Activated CD4-positive, alpha-beta T cell treated with anti-CD3 and anti-CD28 coated beads, Interleukin-2, amount 10 ng/mL, durations not matched to agents 7 days and 5 days (primary cell): Measurements from ENCODE around the gene NEGR1. TPM values are rescaled to one million over a fixed set of nuclear protein-coding genes. Genes with fewer than 3 reads are reported as not detected.

Experiments
- CTCF ChIA-PET: fragments of 350-600 bp; sonication (Branson Sonifier 250); formaldehyde crosslinking; loops from one replicate; lab custom pipeline; 2021; ENCODE audit warnings: antibody characterized with exemption; lab: Charles Lee
- POLR2A ChIA-PET: fragments of 350-600 bp; sonication (Branson Sonifier 250); formaldehyde crosslinking; loops from one replicate; lab custom pipeline; 2021; ENCODE audit warnings: antibody characterized with exemption; lab: Charles Lee
- DNase-seq: peaks from one replicate; pipeline ENCODE4 v3.0.0-alpha.2; 2020
- H3K27ac Mint-ChIP-seq: one replicate; pipeline ENCODE4 v1.8.0; 2021; ENCODE audit warnings: mild to moderate bottlenecking, moderate library complexity, mixed read lengths
- H3K27me3 Mint-ChIP-seq: one replicate; pipeline ENCODE4 v1.8.0; 2021; ENCODE audit warnings: mixed read lengths
- H3K36me3 Mint-ChIP-seq: one replicate; pipeline ENCODE4 v1.8.0; 2021; ENCODE audit warnings: low read depth, mixed read lengths
- H3K4me1 Mint-ChIP-seq: one replicate; pipeline ENCODE4 v1.8.0; 2021; ENCODE audit warnings: mixed read lengths
- H3K4me3 Mint-ChIP-seq: one replicate; pipeline ENCODE4 v1.8.0; 2021; ENCODE audit warnings: mild to moderate bottlenecking, moderate library complexity, mixed read lengths
- H3K9me3 Mint-ChIP-seq: one replicate; pipeline ENCODE4 v1.8.0; 2021; ENCODE audit warnings: mixed read lengths
- total RNA-seq, 2 experiments: library from RNA; stranded (reverse); gene quantifications; one replicate each; pipeline ENCODE4 v1.2.3, GENCODE V29; 2021

The NEGR1 gene
- total RNA-seq, 2 experiments from 2014 or later = not detected

GRCh38 chr1:71413441-71414175, 868.7 kb downstream of the NEGR1 start:
- Mint-ChIP-seq H3K27me3 (no peaks in the 10 kb centered on the region), H3K9me3 (no peaks in the 10 kb centered on the region), H3K27ac (no peak overlapping the region), H3K36me3 (no peaks in the 10 kb centered on the region), H3K4me3 (no peak overlapping the region), H3K4me1 (no peaks in the 10 kb centered on the region)
- POLR2A ChIA-PET = no interaction called here
- no peak for DNase-seq
- CTCF ChIA-PET = interaction anchor here (1.0 kb wide), 1 partner anchor 11 kb away, joined by 3 read pairs; no protein-coding TSS in a partner anchor

- Mint-ChIP-seq H3K4me1 (no peaks in the 10 kb centered on the region), H3K4me3 (no peak overlapping the region), H3K27me3 (no peaks in the 10 kb centered on the region), H3K9me3 (no peaks in the 10 kb centered on the region), H3K27ac (no peak overlapping the region), H3K36me3 (no peaks in the 10 kb centered on the region)
- DNase-seq = no peak
- CTCF ChIA-PET = no interaction called here
- POLR2A ChIA-PET = no interaction called here
Measured at GRCh38 chr1:71400050-71400449, 882.3 kb downstream of the NEGR1 start.

- no peak for DNase-seq
- ChIA-PET CTCF (no interaction called here), POLR2A (no interaction called here)
- Mint-ChIP-seq H3K36me3 (no peaks in the 10 kb centered on the region), H3K27ac (no peak overlapping the region), H3K4me3 (no peak overlapping the region), H3K27me3 (no peaks in the 10 kb centered on the region), H3K4me1 (no peaks in the 10 kb centered on the region), H3K9me3 (no peaks in the 10 kb centered on the region)
Measured at GRCh38 chr1:71399594-71399993, 882.7 kb downstream of the NEGR1 start.

- no peaks in the 10 kb centered on the region for H3K36me3 Mint-ChIP-seq
- no peaks in the 10 kb centered on the region for H3K27me3 Mint-ChIP-seq
- peaks cover 2% of the 10 kb centered on the region for H3K9me3 Mint-ChIP-seq
- ChIA-PET CTCF (no interaction called here), POLR2A (no interaction called here)
- H3K4me3 Mint-ChIP-seq = no peak overlapping the region
- H3K4me1 Mint-ChIP-seq = no peaks in the 10 kb centered on the region
- H3K27ac Mint-ChIP-seq = no peak overlapping the region
- no peak for DNase-seq
Measured at GRCh38 chr1:71393301-71393700, 889.0 kb downstream of the NEGR1 start.

GRCh38 chr1:71390518-71390917, 891.8 kb downstream of the NEGR1 start:
- Mint-ChIP-seq H3K9me3 (peaks cover 4% of the 10 kb centered on the region), H3K27me3 (no peaks in the 10 kb centered on the region), H3K27ac (no peak overlapping the region), H3K4me1 (no peaks in the 10 kb centered on the region), H3K4me3 (no peak overlapping the region), H3K36me3 (no peaks in the 10 kb centered on the region)
- no peak for DNase-seq
- ChIA-PET POLR2A (no interaction called here), CTCF (no interaction called here)

GRCh38 chr1:71377886-71378285, 904.5 kb downstream of the NEGR1 start:
- CTCF ChIA-PET = interaction anchor here (0.7 kb wide), 1 partner anchor 26 kb away, joined by 3 read pairs; no protein-coding TSS in a partner anchor
- Mint-ChIP-seq H3K36me3 (no peaks in the 10 kb centered on the region), H3K4me1 (no peaks in the 10 kb centered on the region), H3K27ac (no peak overlapping the region), H3K4me3 (no peak overlapping the region), H3K27me3 (no peaks in the 10 kb centered on the region), H3K9me3 (peaks cover 3% of the 10 kb centered on the region)
- no peak for DNase-seq
- POLR2A ChIA-PET = no interaction called here

GRCh38 chr1:71372496-71372895, 909.8 kb downstream of the NEGR1 start:
- ChIA-PET POLR2A (no interaction called here), CTCF (no interaction called here)
- Mint-ChIP-seq H3K36me3 (no peaks in the 10 kb centered on the region), H3K27me3 (no peaks in the 10 kb centered on the region), H3K4me3 (no peak overlapping the region), H3K27ac (no peak overlapping the region), H3K4me1 (no peaks in the 10 kb centered on the region), H3K9me3 (no peaks in the 10 kb centered on the region)
- no peak for DNase-seq

GRCh38 chr1:71371581-71371980, 910.8 kb downstream of the NEGR1 start:
- ChIA-PET POLR2A (no interaction called here), CTCF (no interaction called here)
- H3K4me3 Mint-ChIP-seq = no peak overlapping the region
- H3K9me3 Mint-ChIP-seq = no peaks in the 10 kb centered on the region
- H3K27ac Mint-ChIP-seq = no peak overlapping the region
- H3K4me1 Mint-ChIP-seq = no peaks in the 10 kb centered on the region
- H3K27me3 Mint-ChIP-seq = no peaks in the 10 kb centered on the region
- no peak for DNase-seq
- H3K36me3 Mint-ChIP-seq = no peaks in the 10 kb centered on the region

- Mint-ChIP-seq H3K27me3 (no peaks in the 10 kb centered on the region), H3K36me3 (no peaks in the 10 kb centered on the region), H3K27ac (no peak overlapping the region), H3K9me3 (peaks cover 7% of the 10 kb centered on the region), H3K4me3 (no peak overlapping the region), H3K4me1 (no peaks in the 10 kb centered on the region)
- ChIA-PET CTCF (no interaction called here), POLR2A (no interaction called here)
- no peak for DNase-seq
Measured at GRCh38 chr1:71364236-71364635, 918.1 kb downstream of the NEGR1 start.

- no peak for DNase-seq
- no peaks in the 10 kb centered on the region for H3K36me3 Mint-ChIP-seq
- H3K4me3 Mint-ChIP-seq = no peak overlapping the region
- no peaks in the 10 kb centered on the region for H3K4me1 Mint-ChIP-seq
- ChIA-PET POLR2A (no interaction called here), CTCF (no interaction called here)
- peaks cover 10% of the 10 kb centered on the region for H3K9me3 Mint-ChIP-seq
- no peak overlapping the region for H3K27ac Mint-ChIP-seq
- H3K27me3 Mint-ChIP-seq = no peaks in the 10 kb centered on the region
Measured at GRCh38 chr1:71362691-71363090, 919.6 kb downstream of the NEGR1 start.

- POLR2A ChIA-PET = no interaction called here
- no peaks in the 10 kb centered on the region for H3K4me1 Mint-ChIP-seq
- DNase-seq = no peak
- no peaks in the 10 kb centered on the region for H3K36me3 Mint-ChIP-seq
- no peak overlapping the region for H3K27ac Mint-ChIP-seq
- H3K4me3 Mint-ChIP-seq = no peak overlapping the region
- CTCF ChIA-PET = no interaction called here
- no peaks in the 10 kb centered on the region for H3K27me3 Mint-ChIP-seq
- H3K9me3 Mint-ChIP-seq = peaks cover 10% of the 10 kb centered on the region
Measured at GRCh38 chr1:71362076-71362475, 920.3 kb downstream of the NEGR1 start.

- H3K4me3 Mint-ChIP-seq = no peak overlapping the region
- H3K27me3 Mint-ChIP-seq = no peaks in the 10 kb centered on the region
- H3K9me3 Mint-ChIP-seq = peaks cover 13% of the 10 kb centered on the region
- ChIA-PET POLR2A (no interaction called here), CTCF (interaction anchor here (0.6 kb wide), 1 partner anchor 407 kb away, joined by 3 read pairs; no protein-coding TSS in a partner anchor)
- no peaks in the 10 kb centered on the region for H3K4me1 Mint-ChIP-seq
- no peak overlapping the region for H3K27ac Mint-ChIP-seq
- H3K36me3 Mint-ChIP-seq = no peaks in the 10 kb centered on the region
- DNase-seq = no peak
Measured at GRCh38 chr1:71357708-71358107, 924.6 kb downstream of the NEGR1 start.

- Mint-ChIP-seq H3K27ac (no peak overlapping the region), H3K4me3 (no peak overlapping the region), H3K36me3 (no peaks in the 10 kb centered on the region), H3K27me3 (no peaks in the 10 kb centered on the region), H3K4me1 (no peaks in the 10 kb centered on the region), H3K9me3 (peaks cover 3% of the 10 kb centered on the region)
- DNase-seq = no peak
- CTCF ChIA-PET = no interaction called here
- POLR2A ChIA-PET = no interaction called here
Measured at GRCh38 chr1:71351438-71351837, 930.9 kb downstream of the NEGR1 start.

- Mint-ChIP-seq H3K36me3 (no peaks in the 10 kb centered on the region), H3K4me3 (no peak overlapping the region), H3K27ac (no peak overlapping the region), H3K9me3 (peaks cover 3% of the 10 kb centered on the region), H3K27me3 (no peaks in the 10 kb centered on the region), H3K4me1 (no peaks in the 10 kb centered on the region)
- POLR2A ChIA-PET = no interaction called here
- no peak for DNase-seq
- CTCF ChIA-PET = no interaction called here
Measured at GRCh38 chr1:71350805-71351204, 931.5 kb downstream of the NEGR1 start.
